GM18502 (cell line): ENCODE data around the gene HACD2.
A peak's percentile ranks its signal among the peaks of the same experiment; 100 is the strongest.
"Not testable (repeated sequence)": the region's sequence is repeated elsewhere in the genome, so short reads cannot be mapped to it uniquely, and the experiment has no call there.

Source experiments
- ATAC-seq: cut with Tn5 transposase; IDR thresholded peaks from one replicate; pipeline ENCODE4 v1.9.1; 2021; ENCODE audit warnings: mild to moderate bottlenecking; ENCODE audit not compliant: unreplicated experiment, poor library complexity

The HACD2 gene

DNA sequence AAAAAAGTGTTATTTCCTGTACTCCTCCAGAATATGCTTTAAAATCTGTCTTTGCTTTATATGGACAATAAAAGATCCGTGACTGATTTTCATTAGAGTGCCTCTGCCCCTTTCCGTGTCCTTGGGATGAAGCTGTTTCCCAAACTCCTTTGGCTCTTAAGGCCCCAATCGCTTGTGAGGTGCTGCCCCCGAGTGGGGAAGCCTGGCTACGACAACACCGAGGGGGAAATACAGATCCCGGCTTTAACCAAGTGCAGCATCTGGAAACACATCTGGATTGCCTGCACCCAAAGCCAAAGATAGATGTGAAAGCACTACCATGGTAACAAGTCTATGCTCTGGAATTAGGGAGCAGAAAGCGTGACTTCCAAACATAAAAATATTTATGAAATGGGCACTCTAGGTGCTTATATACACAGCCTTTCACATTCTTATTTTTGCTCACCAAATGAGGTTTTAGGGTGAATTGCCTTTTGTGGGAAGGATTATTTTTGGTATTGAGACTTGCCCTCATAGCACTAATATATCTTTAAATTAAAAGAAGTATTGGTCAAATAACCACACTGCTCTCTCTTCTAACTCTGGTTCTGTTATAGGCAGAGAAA is 95.4 kb downstream of the HACD2 start:
- no peak for ATAC-seq

DNA sequence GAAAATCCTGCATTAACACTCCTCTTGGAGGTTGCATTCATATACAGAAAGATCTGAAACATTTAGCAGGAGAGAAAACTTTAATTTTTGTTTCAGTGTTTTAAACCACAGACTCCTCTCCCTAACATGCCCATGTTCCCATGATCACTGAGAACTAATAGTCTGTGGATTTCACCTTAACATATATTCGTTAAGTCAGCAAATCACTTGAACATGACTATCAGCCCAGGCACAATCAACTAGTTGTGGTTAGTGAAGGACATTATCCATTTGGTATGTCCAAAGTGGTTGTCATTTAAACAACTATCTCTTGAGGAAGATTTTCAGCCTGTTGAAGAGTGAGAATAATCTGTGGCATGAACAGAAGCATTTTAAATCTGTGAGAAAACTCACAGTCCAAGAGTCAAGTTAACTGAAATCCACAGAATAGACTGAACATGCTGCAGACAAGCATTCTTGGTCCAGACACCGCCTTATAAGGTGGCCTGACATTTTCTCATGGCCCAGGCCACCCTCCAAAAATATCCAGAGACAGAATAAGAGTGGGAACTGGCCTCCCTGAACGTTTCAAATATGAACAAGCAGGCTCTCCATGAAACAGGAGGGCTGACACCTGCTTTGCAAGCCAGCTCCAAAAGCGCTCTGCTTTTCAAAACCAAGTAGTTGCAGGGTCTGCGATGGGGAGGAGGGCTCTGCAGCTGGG is 96.1 kb downstream of the HACD2 start:
- no peak for ATAC-seq

DNA sequence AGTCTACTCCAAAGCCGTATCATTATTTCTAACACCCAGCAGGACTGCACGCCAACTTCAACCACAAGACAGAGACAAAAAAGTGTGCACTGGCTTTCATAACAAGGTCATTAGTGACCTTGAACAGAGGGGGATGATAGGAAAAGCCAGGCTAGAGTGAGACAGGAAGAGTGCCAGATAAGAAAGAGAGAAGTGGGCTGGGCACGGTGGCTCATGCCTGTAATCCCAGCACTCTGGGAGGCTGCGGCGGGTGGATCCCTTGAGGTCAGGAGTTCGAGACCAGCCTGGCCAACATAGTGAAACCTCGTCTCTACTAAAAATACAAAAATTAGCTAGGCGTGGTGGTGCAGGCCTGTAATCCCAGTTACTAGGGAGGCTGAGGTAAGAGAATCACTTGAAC is 97.8 kb downstream of the HACD2 start:
- ATAC-seq, result not testable (repeated sequence)

DNA sequence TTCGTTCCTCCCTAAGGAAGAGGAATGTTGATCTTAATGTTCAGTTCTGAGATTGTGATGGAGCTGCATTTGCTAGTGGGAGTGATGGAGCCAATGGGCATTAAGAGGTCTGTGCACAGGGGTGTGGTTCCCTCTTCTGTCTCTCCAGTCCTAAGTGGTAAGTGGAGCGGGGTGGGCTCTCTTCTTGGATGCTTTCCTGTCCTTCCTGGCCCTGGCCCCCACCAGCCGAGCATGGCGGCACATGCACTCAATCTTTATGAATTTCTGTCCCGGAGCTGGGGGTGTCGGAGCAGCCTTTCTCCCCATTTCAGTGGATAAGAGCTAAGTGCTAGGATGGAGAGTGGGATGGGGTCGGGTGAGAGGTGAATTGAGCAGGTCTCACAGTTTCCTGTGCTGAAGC is 98.4 kb downstream of the HACD2 start:
- no peak for ATAC-seq

DNA sequence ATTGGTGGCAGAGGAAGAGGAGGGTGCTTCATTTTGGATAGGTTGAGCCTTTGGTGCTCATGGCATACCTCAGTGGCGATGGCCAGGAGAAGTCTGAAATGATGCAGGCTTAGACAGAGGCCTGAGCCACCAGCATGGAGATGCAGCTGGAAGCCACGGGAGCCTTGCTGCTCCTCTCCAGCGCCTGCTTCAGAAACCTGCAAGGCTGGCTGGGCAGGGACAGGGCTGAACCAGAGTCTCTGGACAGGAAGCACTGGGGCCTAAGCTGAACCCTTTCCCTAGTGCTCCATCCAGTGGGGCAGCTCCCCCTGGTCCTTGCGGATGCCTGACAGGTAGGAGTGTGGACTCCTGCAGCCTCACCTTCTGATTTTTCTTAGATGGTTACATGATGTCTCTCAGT is 99.3 kb downstream of the HACD2 start:
- no peak for ATAC-seq

DNA sequence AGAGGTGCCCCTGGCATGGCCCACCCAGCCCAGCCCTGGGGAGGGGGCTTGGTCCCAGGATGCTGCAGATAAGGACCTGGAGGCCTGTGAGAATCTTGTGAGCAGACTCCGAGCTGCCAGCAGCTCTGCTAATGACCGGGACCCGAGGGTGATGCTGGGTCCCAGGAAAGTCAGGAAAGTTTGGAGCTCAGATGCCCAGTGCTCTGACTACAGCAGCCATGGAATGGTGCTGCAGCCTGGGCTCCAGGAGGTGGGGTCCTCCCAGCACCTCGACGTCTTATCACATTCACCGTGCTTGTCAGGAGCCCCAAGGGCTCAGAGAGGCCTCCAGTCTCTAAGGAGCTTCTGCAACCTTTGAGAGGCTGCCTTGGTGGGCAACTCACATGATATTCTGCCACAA is 101.7 kb downstream of the HACD2 start:
- ATAC-seq, result no peak

DNA sequence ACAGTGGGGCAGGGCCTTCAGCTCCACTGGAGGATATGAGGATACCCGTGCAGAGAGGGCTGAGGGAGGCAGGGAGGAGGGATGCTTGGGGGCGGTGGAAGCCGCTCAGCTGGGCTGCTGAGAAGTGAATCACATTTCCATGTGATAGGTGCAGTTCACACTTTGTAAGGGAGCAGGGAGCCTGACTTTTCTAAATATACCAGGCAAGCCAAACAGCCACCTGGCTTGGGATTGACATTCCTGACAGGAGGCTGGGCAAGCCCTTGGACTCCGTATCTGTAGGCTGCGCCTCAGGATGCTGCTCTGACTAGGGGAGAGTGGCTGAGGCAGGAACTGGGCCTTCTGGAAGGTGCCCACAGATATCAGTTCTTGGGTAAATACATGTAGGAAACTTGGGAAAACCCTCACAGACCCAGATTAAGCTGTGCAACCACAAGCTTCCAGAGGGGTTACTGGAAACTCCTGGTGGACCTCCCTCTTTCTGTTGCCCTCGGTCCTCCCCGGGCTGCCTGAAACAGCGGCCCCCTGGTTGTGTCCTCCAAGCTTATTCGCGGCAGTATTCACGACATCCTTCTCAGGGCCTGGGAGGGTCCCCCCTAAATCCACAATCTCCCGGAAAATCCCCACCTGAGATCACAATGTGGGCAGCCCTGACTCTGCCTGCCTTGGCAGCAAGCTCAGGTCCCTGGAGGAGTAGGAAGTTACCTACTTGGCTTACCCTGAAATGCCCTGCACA is 103.0 kb downstream of the HACD2 start:
- ATAC-seq, result no peak

DNA sequence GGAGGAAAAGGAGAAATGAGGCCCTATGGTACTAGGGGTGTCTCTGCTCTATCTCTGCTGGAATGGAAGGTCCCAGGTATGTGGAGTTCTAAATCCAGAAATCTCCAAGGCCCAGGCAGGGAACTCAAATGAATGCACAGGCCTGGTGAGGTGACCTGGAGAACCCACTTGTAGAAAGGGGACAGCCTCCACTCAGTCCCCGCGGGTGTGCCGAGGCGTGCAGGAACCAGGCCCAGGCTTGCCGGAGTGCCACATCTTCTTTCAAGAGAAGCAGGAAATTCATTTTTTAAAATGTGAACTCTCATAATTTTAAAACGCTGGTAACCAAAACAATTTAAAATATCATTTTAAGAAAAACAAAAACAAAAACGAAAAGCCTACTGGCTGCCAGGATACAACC is 103.8 kb downstream of the HACD2 start:
- ATAC-seq, result no peak

DNA sequence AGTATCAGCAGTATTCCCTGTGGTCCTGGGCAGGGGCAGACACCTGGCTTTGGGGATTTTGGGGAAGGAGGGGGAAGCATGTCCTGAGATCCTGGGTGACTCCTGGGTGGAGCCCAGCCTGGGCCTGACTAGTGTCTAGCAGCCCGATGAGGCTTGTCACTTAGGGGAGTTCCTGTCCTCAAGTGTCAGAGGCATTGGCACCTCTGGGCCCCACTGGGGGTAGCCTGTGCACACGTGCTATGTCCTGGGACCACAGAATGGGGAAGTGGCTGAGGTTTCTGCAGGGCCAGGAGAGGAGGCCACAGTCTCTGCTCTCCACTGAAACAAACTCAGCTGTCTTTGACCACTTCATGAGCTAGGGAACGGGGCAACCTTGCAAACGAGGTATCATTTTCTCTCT is 104.4 kb downstream of the HACD2 start:
- peak; percentile 54 for ATAC-seq

DNA sequence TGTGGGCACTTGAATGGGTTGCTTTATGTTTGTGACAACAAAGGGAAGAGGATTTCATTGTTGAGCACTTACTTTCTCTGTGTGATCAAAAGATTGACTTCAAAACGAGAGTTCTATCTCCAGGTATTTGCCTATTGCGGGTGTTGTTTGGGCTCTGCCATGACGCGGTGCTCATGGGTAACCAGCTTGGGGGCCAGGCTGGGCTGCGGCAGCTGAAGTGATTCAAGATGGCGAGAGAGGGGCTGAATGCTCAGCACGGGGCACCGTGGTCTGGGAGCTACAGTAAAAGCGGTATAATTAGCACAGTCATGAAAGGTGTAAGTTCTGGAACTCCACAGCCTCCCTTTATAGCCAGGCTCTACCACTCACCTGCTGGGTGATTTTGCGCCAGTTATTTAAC is 105.0 kb downstream of the HACD2 start:
- no peak for ATAC-seq

DNA sequence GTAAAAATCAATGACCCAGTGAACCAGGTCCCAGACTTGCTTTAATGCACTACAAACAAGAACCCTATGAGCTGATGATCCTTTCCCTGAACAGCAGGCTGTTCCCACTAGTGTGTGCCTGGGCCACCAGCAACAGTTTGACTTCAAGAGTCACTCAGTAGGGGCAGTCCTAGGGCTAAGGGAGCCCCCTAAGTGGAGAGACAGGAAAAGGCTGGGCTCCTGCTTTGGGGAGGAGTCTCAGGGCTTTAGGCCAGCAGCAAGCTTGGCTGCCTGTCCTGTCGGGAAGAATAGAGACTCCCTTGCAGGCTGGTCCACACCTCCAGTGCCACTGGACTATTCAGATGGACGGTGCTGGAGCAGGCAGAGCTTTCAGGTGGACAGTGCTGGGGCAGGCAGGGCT is 106.5 kb downstream of the HACD2 start:
- ATAC-seq, result no peak

DNA sequence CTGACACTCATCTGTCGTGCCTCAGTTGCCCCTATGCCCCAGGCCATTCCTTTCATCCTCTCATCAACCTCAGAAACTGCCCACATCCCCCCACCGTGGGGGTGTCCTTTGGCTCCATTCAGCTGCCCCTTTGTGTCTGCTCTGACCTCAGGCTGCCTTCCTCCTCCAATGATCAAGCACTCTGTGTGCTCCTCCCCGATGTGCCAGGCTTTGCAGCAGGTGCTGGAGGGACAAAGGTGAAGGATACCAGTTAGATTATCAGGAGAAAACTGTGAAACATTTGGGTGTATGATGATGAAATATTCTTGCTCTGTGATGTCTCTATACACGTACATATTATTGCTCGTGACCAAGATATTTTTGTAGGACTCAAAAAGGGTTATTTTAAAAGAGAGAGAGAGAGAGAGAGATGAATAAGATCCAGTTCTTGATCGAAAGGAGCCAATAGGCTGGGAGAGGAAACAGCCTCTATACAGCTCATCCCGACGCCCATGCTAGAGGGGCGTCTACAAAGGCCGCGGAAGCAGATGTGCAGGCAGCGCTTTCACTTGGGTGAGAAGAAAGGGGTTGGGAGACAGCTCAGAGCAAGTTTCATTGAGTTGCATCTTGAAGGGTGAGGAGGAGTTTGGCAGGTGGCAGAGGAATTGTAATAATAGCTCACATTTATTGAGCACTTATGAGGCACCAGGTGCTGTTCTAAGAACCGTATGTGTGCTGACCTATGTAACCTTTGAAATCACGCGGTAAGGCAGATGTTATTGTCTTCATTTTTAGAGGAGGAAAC is 107.7 kb downstream of the HACD2 start:
- ATAC-seq, result no peak

DNA sequence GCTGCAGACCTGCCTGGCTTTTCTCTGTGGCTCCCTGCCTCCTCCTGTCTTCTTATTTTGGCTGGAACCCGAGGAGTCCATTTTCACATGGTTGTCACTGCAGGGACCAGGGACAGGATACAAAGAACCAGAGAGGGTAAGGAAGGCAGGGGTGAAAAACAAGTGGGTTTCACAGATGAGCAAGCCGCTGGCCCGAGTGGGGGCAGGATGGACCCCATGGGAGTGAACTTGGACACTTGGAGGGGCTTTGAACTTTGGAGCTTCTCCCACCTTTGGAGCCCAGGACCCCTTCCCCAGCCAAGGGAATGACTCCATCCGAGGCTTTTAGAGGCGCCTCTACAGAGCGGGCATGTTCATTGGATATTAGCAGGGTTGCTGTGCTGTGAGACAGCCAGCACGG is 109.1 kb downstream of the HACD2 start:
- no peak for ATAC-seq

DNA sequence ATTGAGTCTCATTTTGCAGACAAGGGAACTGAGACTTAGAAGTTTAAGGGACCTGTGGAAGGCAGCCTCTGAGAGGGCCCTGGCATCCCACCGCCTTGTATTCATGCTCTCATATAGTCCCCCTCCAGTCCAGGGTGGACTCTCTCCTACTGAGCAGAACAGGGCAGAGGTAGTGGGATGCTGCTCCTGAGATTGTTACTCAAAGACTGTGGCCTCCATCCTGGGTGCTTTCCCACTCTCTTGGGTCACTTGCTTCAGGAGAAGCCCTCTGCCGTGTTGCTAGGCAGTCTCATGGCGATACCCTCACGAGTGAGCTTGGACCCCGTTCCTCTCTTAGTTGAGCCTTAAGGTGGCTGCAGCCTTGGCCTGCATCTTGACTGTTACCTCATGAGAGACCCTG is 113.7 kb downstream of the HACD2 start:
- ATAC-seq, result no peak

DNA sequence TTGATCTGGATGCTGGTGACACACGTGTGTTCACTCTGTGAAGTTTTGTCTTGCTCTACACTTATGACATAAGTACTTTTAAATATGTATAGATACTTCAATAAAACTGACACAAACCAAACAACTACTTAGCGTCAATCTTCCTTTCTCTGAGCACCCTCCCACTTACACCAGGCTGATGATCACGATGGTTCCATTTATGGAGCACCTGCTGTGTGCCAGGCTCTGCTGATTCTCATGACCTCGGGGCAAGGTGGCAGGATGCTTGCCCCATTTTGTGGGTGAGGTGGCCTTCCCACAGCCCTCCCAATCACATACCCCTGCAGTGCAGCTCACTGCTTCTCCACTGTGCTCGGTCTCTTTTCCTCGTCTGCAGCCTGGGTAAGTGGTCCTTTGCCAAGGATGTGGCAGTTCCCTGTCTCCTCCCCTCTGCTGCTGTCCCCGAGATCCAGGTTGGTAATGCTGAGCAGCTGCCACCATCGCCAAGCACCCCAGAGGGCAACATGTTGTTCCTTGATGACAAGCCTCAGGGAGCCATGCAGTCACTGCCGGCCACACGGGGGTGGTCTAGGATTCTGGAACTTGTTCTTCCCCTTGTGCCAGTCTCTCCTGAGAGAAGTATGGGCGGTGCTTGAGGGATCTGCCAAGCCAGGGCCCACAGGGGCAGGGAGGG is 115.4 kb downstream of the HACD2 start:
- ATAC-seq, result no peak

DNA sequence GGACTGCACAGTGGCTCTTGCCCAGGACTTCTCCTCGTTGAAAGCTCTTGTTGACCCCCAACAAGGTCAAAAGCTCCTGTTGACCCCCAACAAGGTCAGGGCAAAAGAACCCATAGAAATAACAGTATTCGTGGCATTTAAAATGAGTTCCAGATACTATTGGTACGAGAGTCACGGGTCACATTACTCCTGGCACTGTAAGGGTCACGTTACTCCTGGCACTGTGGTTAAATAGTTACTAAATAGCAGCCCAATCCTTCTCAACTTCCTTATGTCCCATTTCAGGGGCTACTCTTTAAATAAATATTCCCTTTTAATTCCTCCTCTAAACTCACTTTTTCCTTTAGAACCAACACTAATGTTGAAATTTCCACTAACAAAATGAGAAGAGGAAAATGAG is 117.8 kb downstream of the HACD2 start:
- no peak for ATAC-seq

DNA sequence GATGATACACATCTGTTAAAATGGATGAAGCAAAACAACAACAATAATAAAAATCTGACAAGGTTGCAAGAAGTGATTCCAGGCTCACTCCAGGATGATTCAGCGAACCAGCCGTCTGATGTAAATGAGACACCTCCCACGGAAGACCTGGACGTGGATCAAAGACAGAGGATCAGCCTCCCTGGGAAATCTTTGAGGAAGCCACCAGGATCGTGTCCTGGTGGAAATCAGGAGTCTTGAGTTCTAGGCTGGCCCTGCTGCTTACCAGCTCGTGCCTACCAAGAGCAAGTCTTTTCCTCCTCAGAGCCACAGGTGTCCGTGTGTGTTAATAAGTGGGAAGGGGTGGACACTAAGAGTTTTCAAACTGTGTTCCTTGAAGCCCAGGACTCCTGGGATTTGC is 120.6 kb downstream of the HACD2 start:
- no peak for ATAC-seq

DNA sequence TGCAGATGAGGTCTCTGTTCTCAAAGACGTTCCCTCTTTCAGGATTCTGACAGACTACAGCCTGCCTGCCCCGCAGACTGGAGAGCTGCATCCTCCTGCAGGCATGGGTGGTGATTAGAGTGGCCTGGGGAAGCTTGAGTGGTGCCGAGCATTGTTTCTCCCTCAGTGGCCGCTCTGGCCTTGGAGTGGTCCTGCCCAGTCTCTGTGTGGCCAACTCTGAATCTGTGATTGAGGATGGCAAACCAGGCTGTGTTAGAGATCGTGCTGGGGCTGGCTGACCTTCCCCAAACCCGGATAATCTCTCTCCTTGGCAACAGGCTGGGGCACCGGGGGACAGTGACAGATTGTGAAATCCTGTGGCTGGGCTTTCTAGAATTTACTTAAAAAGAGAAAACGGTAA is 125.0 kb downstream of the HACD2 start:
- ATAC-seq, result no peak

DNA sequence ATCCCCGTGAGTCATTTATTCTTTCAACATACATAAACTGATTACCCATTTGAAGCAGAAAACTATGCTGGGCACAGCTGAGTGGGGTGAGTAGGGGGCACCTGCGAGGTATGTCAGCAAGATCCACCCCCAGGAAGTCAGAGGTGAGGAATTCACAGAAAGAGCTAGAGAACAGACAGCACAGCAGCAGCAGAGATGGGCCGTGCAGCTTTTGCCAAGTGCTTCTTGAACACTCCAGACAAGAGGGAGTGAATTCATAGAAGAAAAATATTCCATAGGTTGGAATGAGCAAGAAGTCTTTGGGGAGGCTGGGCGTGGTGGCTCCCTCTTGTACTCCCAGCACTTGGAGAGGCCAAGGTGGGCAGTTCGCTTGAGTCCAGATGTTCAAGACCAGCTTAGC is 126.6 kb downstream of the HACD2 start:
- ATAC-seq, result no peak

DNA sequence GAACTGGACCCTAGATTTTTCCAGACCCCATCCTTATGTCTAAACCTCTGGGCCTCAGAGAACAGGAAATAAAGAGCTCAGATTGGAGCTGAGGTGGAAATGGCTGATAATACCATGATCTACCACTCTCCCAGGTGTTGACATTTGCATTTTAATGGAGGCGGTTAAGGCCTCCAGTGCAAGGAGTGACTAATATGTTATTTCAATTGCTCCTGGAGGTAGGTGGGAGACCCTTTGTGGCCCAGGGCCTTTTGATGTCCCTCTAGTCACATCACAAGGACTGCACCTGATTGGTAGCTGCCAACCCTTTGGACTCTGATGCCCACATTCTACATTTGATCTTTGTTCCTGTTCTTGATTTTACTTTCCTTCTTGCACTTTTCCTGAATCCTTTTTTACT is 127.0 kb downstream of the HACD2 start:
- ATAC-seq, result no peak
